ENCODE data around the gene RAB1B.

- TF ChIP-seq POLR2A (IDR thresholded peaks at IDR 0.05; ENCODE audit: low read length) (no peak), GATA1 (IDR thresholded peaks at IDR 0.05; ENCODE audit: low read depth, low read length) (no peak)
These were observed 53.2 kb downstream of the RAB1B start for GRCh38 chr11:66321606-66322005.
